ENCODE results near the gene C22orf39.

DNA sequence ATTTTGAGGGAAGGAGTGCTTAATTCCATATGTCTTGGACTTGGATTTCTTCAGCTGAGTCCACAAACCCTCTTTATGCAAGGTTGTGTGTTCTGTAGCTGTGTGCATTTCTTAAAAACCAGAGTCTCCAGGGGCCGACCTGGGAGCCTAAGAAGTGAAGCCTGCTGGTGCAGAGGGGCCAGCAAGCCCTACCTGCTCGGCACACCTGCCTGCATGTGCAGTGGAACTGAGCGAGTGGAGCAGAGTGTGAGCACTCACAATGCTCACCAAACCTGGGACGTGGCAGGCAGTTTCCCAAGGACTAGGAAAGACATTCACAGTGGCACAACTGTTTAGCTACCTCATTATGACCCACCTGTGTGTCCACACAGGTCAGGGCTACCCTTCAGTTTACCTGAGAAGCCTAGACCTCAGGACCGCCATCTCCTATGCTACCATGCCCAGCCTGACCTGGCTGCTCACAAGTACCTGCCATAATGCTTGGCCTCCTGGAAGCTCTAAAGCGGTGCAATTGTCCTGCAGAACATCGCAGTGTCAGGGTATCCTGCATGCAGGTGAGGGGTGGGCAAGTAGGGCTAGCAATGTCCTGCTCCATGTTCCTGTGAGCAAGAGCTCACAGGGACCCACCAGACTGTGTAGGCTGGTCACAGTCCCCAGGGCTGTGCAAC, 3.8 kb downstream of the C22orf39 start:
- TF ChIP-seq, protein P1, sequence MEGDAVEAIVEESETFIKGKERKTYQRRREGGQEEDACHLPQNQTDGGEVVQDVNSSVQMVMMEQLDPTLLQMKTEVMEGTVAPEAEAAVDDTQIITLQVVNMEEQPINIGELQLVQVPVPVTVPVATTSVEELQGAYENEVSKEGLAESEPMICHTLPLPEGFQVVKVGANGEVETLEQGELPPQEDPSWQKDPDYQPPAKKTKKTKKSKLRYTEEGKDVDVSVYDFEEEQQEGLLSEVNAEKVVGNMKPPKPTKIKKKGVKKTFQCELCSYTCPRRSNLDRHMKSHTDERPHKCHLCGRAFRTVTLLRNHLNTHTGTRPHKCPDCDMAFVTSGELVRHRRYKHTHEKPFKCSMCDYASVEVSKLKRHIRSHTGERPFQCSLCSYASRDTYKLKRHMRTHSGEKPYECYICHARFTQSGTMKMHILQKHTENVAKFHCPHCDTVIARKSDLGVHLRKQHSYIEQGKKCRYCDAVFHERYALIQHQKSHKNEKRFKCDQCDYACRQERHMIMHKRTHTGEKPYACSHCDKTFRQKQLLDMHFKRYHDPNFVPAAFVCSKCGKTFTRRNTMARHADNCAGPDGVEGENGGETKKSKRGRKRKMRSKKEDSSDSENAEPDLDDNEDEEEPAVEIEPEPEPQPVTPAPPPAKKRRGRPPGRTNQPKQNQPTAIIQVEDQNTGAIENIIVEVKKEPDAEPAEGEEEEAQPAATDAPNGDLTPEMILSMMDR (IDR thresholded peaks at IDR 0.05), result no peak
- TF ChIP-seq POLR2A (IDR thresholded peaks at IDR 0.05) (no peak), EP300 (IDR thresholded peaks at IDR 0.05) (no peak)

Measured in ovary (tissue), 3 donors.